Amniotic stem cell (primary cell): ENCODE measurements around the gene GPBP1L1.
"Not testable (repeated sequence)": the region's sequence is repeated elsewhere in the genome, so short reads cannot be mapped to it uniquely, and the experiment has no call there.

Experiments
- DNase-seq: peaks from one replicate; lab custom pipeline; 2025; lab: John Stamatoyannopoulos, UW

The GPBP1L1 gene

GRCh38 chr1:45679123-45679522 is 7.2 kb downstream of the GPBP1L1 start:
- no peak for DNase-seq

GRCh38 chr1:45678489-45678888 is 7.8 kb downstream of the GPBP1L1 start:
- DNase-seq: no peak

DNA sequence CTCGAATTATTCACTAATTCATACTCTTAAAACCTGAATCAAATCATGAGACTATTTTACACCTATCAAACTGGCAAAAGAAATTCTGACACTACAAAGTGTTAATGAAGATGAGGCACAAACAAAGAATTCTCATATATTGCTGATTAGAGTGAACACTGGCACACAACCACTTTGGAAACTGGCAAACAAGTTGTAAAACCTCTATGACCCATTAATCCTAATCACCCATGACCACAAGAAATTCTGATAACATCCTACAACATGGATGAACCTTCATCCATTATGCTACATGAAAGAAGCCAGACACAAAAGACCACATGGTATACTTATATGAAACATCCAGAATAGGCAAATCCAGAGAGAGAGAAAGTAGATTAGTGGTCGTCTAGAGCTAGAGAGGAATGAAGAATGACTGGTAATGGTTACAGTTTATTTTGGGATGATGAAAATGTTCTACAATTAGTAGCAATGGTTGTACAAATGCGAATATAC is 8.5 kb downstream of the GPBP1L1 start:
- DNase-seq: no peak

DNA sequence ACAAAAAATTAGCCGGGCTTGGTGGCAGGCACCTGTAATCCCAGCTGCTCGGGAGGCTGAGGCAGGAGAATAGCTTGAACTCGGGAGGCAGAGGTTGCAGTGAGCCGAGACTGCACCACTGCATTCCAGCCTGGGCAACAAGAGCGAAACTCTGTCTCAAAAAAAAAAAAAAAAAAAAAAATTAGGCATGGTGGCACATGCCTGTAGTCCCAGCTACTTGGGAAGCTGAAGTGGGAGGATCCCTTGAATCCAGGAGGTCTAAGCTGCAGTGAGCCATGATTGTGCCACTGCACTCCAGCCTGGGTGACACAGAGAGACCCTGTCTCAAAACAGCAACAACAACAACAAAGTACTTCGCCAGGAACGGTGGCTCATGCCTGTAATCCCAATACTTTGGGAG is 9.8 kb downstream of the GPBP1L1 start:
- not testable (repeated sequence) for DNase-seq

GRCh38 chr1:45674478-45674877 is 11.9 kb downstream of the GPBP1L1 start:
- no peak for DNase-seq

DNA sequence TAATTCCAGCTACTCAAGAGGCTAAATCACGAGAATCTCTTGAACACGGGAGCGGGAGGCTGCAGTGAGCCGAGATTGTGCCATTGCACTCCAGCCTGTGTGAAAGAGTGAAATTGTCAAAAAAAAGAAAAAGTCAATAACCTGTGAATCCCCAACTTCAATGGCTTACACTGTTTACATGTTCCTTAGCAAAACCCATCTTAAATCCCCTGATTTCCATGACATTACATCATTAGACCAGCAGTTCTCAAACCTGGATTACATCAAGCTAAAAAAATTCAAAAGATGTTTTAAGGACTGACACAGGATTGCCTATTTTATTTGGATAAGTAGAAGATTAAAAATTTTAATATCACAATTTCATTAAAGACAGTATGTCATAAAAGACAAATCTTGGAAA is 12.4 kb downstream of the GPBP1L1 start:
- no peak for DNase-seq

DNA sequence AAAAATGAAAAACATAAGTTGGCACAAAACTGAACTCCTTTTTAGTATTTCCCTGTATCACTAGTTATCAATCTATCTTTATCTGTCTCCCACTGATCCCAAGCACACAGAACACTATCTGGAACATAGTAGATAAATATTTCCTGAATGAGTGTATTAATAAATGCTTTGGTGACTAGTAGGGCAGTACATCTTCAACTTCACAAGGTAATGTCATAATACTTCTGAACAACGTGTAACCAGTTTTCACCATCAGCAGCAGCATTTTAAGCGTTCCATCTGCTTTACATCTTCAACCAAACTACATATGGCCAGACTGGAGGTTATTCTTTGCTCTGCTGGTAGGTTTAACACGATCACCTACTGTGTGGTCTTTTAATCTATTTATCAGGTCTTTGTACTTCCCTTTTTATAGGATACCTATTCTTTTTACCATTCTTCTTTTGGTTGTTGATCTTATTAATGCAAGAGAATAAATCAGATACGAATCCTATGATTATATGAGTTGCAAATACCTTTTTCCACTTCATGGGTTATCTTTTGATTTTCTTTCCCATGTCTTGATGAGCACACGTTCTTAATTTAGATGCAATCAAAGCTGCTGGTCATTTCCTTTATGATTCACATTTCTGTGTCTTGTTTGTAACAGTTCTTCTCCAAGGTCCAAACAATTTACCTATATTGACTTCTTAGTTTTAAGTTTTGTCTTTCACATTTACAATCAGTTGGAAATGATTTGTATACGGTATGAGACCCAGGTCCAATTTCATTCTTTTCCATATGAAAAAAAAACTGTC is 16.3 kb downstream of the GPBP1L1 start:
- no peak for DNase-seq

GRCh38 chr1:45669379-45669778 is 17.0 kb downstream of the GPBP1L1 start:
- DNase-seq: no peak

GRCh38 chr1:45668526-45668925 is 17.8 kb downstream of the GPBP1L1 start:
- no peak for DNase-seq

- no peak for DNase-seq
Measured at GRCh38 chr1:45667321-45668111, 18.8 kb downstream of the GPBP1L1 start.

GRCh38 chr1:45666836-45667235 is 19.5 kb downstream of the GPBP1L1 start:
- no peak for DNase-seq

GRCh38 chr1:45660336-45660735 is 26.0 kb downstream of the GPBP1L1 start:
- DNase-seq: no peak

GRCh38 chr1:45659222-45659621 is 27.1 kb downstream of the GPBP1L1 start:
- DNase-seq: no peak

GRCh38 chr1:45658171-45658570 is 28.2 kb downstream of the GPBP1L1 start:
- DNase-seq: no peak

- DNase-seq: no peak
Measured at GRCh38 chr1:45656573-45657226, 29.6 kb downstream of the GPBP1L1 start.

DNA sequence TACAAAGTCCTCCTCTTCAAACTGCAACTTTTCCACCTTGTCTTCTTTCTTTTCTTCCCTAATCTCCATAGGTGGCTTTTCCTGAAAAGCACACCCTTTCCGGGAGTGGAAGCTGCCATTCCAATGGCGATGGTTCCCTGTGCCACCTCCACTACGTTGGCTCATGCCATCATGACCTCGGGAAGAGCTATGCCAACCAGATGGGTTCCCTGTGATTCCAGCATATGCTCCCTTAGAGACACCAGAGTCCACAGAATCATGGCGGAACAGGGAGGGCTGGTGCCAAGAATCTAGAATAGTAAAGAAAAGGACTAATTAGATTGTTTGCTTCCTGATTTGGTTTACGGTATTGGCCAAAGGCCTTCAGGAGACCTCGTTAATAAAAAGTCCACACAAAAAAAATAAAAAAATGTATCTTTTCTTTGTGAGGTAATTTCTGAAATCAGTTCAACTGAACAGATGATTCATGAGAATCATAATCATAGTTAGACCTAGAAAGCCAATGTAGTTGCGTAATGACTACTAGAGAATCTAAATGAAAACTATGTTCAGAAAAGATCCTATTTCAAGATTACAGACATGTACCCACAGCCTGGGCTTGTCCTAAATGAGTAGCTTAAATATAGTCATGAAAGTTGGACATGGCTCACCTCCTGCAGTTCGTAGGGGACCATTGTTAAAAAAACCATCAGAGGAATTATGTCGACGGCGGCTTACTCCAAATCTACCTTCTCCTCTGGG is 31.6 kb downstream of the GPBP1L1 start:
- no peak for DNase-seq

- no peak for DNase-seq
Measured at GRCh38 chr1:45647248-45648021, 38.9 kb downstream of the GPBP1L1 start.

- no peak for DNase-seq
Measured at GRCh38 chr1:45644661-45645060, 41.7 kb downstream of the GPBP1L1 start.

- DNase-seq: no peak
Measured at GRCh38 chr1:45643978-45644377, 42.4 kb downstream of the GPBP1L1 start.

DNA sequence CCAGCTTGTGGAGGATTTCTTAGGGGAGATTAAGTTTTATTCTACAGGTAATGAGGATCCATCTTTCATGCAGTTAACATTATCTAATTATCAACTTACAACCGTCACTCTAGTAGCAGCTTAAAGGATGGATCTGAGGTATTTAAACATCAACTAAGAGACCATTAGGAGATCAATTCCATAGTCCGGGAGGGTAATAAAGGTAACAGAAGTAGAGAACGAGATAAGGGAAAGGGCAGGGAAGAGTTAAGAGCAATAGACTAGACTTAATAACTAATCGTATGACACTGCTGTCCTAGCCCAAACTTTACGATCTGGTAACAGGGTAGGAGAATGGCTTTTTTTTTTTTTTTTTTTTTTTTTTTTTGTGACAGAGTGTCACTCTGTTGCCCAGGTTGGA is 43.0 kb downstream of the GPBP1L1 start:
- DNase-seq: no peak

DNA sequence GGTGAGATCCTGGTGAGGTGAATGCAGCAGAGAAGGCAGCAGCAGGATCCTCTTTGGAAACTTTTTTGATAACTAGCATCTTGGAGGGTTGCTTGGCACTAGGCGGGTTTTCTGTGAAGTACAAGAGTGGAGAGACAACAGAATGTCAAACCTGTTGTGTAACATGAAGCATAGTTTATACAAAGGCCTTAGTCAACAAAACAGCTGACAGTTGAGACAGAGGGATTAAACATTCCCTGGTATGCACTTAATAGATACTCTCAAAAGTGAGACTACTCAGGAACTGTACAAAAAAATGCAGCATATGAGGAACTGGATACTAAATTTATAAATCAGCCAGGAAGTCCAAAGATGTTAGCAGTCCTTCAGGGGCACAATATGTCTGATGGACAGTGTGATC is 46.0 kb downstream of the GPBP1L1 start:
- no peak for DNase-seq
